Gastroesophageal sphincter (tissue), 3 donors: Measurements from ENCODE around the gene LCP1.

ENCODE experiments used
- CTCF ChIP-seq, 4 experiments: fragments of 200-600 bp in 2 of 4; fragments of 450-650 bp in 2 of 4; sonication (generic) in 1 of 4; IDR thresholded peaks; one replicate each; pipeline ENCODE4 v1.5.1; 2017 to 2019; ENCODE audit warnings: antibody characterized with exemption in 4 of 4, mild to moderate bottlenecking in 2 of 4, moderate library complexity in 2 of 4
- EP300 ChIP-seq: sonication (generic); formaldehyde crosslinking; IDR thresholded peaks from one replicate; pipeline ENCODE4 v1.6.1; 2017; ENCODE audit warnings: antibody characterized with exemption, mild to moderate bottlenecking
- POLR2A ChIP-seq, 2 donors: fragments of 450-650 bp; IDR thresholded peaks; one replicate each; pipeline ENCODE4 v1.6.1; 2017; ENCODE audit warnings: antibody characterized with exemption in 2 of 2, mild to moderate bottlenecking in 2 of 2, moderate library complexity in 1 of 2
- POLR2AphosphoS5 ChIP-seq: sonication (generic); formaldehyde crosslinking; IDR thresholded peaks from one replicate; pipeline ENCODE4 v1.6.1; 2017; ENCODE audit warnings: antibody characterized with exemption

GRCh38 chr13:46094478-46094877, 87.5 kb downstream of the LCP1 start:
- TF ChIP-seq CTCF (IDR thresholded peaks at IDR 0.05) (no peak), POLR2A (IDR thresholded peaks at IDR 0.05) (no peak), EP300 (no peak), POLR2AphosphoS5 (no peak)
